ENCODE data around the gene MBD1.
"Not testable (repeated sequence)": the region's sequence is repeated elsewhere in the genome, so short reads cannot be mapped to it uniquely, and the experiment has no call there.

The MBD1 gene, protein sequence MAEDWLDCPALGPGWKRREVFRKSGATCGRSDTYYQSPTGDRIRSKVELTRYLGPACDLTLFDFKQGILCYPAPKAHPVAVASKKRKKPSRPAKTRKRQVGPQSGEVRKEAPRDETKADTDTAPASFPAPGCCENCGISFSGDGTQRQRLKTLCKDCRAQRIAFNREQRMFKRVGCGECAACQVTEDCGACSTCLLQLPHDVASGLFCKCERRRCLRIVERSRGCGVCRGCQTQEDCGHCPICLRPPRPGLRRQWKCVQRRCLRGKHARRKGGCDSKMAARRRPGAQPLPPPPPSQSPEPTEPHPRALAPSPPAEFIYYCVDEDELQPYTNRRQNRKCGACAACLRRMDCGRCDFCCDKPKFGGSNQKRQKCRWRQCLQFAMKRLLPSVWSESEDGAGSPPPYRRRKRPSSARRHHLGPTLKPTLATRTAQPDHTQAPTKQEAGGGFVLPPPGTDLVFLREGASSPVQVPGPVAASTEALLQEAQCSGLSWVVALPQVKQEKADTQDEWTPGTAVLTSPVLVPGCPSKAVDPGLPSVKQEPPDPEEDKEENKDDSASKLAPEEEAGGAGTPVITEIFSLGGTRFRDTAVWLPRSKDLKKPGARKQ

DNA sequence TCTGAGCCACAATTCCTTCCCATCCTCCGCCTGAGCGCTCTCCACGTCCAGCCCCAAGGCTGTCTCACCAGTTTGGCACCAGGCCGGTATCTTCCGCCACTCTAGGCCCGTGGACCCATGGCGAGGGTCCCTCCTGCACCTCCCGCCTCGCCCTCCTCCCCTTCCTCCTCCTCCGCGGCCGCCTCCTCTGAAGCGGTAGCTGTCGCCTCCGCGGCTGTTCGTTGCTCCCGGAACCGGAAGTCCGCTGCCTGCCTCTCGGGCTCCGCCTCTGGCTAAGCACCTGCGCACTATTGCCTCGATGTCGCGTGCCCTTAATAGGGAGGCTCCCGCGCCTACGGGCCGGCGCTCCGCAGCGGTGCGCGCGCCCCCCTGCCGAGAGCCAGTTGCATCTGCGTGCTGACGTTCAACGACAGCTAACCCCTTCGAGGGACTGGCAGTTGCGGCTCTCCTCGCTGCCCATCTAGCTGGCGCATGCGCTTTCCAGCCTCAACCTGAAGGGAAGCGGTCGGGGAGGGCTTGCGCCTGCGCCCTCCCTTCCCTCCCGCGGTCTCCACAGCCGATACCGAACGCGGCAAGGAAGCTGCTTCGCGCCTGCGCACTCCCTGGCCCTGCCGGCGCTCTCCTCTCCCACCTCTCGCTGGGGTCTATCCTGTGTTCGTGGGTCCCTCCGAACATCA lies at the start of gene MBD1:
MBD1 (minus strand) TSS at position 229 of the 677 bp plus-strand sequence. CDS start 1,531 bp downstream, outside the sequence.
- peak; percentile 96 to 97 for DNase-seq
- no peaks in the 10 kb centered on the region for H3K27me3 Mint-ChIP-seq
- H3K27ac Mint-ChIP-seq, result peak within 1 kb of the TSS; percentile 94 to 98
- H3K9me3 Mint-ChIP-seq, result no peaks in the 10 kb centered on the region
- H3K4me1 Mint-ChIP-seq, result peaks cover 59% of the 10 kb centered on the region
- peak within 1 kb of the TSS; percentile 94 to 99 for H3K4me3 Mint-ChIP-seq
- peak; percentile 94 for ATAC-seq

DNA sequence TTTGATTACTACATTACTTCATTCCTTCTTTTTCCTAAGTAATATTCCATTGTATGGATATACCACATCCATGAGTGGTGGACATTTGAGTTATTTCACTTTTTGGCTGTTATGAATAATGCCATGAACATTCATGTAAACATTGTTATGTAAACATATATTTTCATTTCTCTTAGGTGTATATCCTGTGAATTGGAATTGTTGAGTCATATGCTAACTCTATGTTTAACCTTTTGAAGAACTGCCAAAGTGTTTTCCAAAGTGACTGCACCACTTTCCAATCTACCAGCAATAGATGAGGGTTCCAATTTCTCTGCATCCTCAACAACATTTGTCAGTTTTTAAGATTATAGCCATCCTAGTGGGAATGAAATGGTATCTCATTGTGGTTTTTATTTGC lies 48.9 kb upstream of the MBD1 start:
- Mint-ChIP-seq H3K27ac (no peak overlapping the region), H3K4me3 (no peak overlapping the region), H3K9me3 (no peaks in the 10 kb centered on the region), H3K27me3 (peaks cover 10% of the 10 kb centered on the region), H3K4me1 (no peaks in the 10 kb centered on the region)
- ATAC-seq (no peak), DNase-seq (no peak)

DNA sequence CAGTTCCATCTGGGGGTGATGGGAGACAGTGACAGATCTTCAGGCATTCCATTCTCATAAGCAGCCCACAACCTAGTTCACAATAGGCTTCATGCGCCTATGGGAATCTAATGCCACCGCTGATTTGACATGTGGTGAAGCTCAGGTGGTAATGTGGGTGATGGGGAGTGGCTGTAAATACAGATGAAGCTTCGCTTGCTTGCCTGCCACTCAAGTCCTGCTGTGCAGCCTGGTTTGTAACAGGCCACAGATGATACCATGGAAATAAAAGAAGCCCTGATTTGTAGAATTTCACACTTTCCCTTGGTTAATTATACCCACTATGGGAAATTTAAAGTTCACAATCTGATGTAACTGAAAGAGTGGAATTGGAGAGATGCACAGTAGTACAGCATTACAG lies 46.7 kb upstream of the MBD1 start:
- H3K9me3 Mint-ChIP-seq, result no peaks in the 10 kb centered on the region
- DNase-seq, result no peak
- no peak overlapping the region for H3K4me3 Mint-ChIP-seq
- ATAC-seq, result no peak
- no peaks in the 10 kb centered on the region for H3K4me1 Mint-ChIP-seq
- peaks cover 10% of the 10 kb centered on the region for H3K27me3 Mint-ChIP-seq
- no peak overlapping the region for H3K27ac Mint-ChIP-seq

DNA sequence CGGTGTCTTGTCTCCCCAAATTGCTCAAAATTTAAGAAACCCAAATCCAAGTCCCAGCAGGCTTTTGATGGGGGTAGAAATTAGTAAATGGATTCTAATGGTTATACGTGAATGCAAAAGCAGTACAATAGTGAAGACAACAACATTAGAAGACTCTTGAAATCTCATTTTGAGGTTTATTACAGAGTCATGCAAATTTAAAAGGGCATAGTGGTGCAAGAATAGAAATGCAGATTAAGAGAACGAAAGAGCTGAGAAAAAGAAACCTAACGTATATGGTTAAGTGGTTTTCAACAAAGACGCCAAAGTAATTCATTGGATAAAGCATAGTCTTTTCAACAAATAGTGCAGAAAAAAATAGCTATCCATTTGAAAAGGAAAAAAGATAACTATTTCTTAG lies 39.4 kb upstream of the MBD1 start:
- H3K27me3 Mint-ChIP-seq, result peaks cover 1% of the 10 kb centered on the region
- peak overlapping the region; percentile 57 to 74 for H3K4me3 Mint-ChIP-seq
- ATAC-seq (peak; percentile 64), DNase-seq (no peak)
- H3K27ac Mint-ChIP-seq, result peak overlapping the region; percentile 37 to 63
- no peaks in the 10 kb centered on the region for H3K9me3 Mint-ChIP-seq
- H3K4me1 Mint-ChIP-seq, result peaks cover 16% of the 10 kb centered on the region

DNA sequence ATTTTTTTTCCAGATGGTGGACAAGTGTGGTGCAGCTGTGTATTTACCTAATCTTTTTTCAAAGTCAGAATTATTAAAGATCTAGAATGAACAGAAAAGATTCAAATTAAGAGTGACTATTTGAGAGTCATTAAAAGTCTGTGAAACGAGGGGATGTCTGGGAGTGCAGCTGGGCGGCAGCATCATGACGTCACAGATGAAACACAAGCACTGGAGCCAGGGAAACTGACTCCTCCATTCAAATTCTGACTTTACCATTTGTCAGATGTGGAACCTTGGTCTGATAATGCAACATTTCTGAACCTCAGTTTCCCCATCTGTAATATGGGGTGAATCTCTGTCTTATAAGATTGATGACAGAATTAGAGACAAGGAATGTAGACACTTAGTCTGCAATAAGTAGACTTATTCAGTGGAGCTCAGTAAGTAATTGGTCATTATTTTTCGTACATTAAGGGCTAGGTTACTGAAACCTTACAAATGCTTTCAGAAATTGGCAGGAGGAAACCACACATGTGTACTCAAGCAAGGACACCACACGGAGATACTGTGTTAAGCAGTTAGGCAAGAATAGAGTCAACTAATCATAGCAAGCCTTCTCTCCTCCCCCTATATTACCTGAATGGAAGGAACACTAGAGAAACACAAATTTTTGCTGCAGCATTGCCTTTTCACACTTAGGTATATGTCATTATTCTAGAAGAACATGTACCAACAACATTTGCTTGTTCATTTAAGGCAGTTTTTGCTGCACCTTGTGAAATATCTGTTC lies 34.0 kb upstream of the MBD1 start:
- H3K9me3 Mint-ChIP-seq, result no peaks in the 10 kb centered on the region
- peaks cover 5% of the 10 kb centered on the region for H3K4me1 Mint-ChIP-seq
- ATAC-seq, result no peak
- no peak overlapping the region for H3K27ac Mint-ChIP-seq
- no peaks in the 10 kb centered on the region for H3K27me3 Mint-ChIP-seq
- no peak for DNase-seq
- H3K4me3 Mint-ChIP-seq, result no peak overlapping the region

DNA sequence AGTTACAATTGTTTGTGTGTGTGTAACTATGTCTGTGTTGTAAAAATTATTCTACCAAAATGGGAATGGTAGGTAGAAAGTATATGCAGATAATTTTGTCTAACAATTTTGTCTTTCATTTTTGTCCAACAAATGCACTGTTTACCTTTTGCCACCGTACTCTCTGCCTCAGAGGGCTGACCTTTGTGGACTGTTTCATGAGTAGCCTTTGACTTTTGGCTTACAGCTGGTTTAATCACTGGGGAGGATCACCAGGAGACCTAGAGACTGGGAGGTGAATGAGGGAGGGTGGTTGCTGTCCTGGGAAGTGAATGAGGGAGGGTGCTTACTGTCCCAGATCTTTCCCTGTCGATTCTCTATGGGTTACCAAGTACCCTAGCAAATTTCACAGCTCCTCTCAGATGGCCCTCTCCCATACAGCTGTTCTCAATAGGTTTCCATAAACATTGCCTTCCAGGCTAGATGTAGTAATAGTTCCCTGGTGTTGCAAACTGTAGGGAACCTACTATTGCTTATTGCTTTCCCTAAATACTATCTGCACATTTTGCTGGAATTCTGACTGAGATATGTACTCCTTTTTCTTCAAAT lies 32.6 kb upstream of the MBD1 start:
- Mint-ChIP-seq H3K27me3 (no peaks in the 10 kb centered on the region), H3K9me3 (no peaks in the 10 kb centered on the region), H3K4me1 (no peaks in the 10 kb centered on the region), H3K4me3 (no peak overlapping the region), H3K27ac (no peak overlapping the region)
- DNase-seq (no peak), ATAC-seq (no peak)

DNA sequence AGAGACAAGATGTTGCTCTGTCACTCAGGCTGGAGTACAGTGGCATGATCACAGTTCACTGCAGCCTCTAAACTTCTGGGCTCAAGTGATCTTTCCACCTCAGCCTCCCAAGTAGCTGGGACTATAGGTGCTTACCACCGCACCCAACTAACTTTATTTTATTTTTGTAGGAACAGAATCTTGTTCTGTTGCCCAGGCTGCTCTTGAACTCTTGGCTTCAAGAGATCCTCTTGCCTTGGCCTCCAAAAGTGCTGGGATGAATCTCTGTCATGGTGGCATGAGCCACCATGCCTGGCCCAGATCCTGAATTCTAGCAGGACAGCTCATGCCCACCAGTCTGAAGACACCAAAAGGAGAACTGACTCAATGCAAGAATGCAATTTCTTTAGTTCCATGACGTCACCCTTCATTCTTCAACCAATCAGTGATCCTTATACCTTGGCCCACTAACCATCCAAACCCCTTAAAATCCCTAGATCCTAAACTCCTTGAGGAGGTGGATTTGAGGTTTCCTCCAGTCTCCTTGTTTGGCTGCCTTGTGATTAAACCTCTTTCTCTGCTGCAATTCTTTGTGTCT lies 31.8 kb upstream of the MBD1 start:
- Mint-ChIP-seq H3K4me1 (peaks cover 7% of the 10 kb centered on the region), H3K9me3 (no peaks in the 10 kb centered on the region), H3K4me3 (no peak overlapping the region), H3K27ac (no peak overlapping the region), H3K27me3 (no peaks in the 10 kb centered on the region)
- no peak for ATAC-seq
- no peak for DNase-seq

DNA sequence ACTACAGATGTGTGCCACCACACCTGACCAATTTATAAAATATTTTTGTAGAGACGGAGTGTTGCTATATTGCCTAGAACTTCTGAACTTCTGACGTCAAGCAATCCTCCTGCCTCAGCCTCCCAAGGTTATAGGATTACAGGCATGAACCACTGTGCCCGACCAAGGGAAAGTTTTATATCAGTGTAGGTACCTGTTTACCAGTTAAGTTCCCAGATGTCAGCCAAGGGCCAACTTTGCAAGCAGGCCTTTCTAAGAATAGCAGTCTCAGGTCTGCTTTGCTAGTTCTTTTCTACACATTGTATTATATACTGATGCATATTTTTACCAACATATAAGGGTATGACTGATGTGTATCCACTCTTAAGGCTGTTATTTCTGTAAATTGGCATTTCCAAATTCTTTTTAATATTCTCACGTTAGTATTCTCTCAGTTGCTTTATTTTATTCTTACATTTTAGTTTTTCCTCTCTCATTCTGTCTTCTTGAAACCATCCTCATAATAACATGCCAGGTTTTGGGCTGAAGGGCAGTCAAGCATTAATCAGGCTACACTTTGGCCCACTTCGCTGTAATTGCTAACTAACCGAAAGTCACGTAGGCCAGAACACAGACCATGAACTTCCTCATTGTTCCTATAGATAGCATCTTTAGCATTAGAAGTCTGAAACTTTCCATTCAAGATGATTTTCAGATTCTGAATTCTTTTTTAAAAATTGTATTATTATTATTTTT lies 31.1 kb upstream of the MBD1 start:
- Mint-ChIP-seq H3K4me3 (no peak overlapping the region), H3K4me1 (peaks cover 13% of the 10 kb centered on the region), H3K27me3 (no peaks in the 10 kb centered on the region), H3K27ac (peak overlapping the region in 1 of 2 donors; percentile 9), H3K9me3 (no peaks in the 10 kb centered on the region)
- no peak for ATAC-seq
- DNase-seq, result no peak

DNA sequence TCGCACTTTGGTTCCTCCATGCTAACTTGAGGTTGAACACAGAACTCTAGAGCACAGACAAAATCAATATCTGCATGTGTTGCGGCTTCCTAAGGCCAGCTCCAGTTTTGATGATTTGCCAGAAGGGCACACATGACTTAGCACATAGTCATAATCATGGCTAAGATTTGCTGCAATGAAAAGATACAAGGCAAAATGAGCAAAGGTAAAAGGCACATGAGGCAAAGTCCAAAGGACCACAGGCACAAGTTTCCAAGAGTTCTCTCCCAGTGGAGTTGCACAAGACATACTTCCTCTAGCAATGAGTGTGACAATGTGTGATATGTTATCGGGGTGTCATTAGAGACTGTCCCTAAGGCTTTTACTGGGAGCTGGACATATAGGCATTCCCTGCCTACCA lies 30.3 kb upstream of the MBD1 start:
- H3K9me3 Mint-ChIP-seq, result no peaks in the 10 kb centered on the region
- DNase-seq (no peak), ATAC-seq (no peak)
- H3K4me1 Mint-ChIP-seq, result peaks cover 21% of the 10 kb centered on the region
- no peak overlapping the region for H3K4me3 Mint-ChIP-seq
- no peak overlapping the region for H3K27ac Mint-ChIP-seq
- no peaks in the 10 kb centered on the region for H3K27me3 Mint-ChIP-seq

DNA sequence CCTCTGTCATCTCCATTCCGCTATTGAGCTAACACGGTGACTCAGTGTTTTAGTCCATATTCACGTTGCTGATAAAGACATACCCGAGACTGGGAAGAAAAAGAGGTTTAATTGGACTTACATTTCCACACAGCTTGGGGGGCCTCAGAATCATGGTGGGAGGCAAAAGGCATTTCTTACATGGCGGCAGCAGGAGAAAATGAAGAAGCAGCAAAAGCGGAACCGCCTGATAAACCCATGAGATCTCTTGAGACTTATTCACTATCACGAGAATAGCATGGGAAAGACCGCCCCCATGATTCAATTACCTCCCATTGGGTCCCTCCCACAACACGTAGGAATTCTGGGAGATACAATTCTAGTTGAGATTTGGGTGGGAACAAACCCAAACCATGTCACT lies 28.8 kb upstream of the MBD1 start:
- H3K27me3 Mint-ChIP-seq, result no peaks in the 10 kb centered on the region
- DNase-seq (no peak), ATAC-seq (no peak)
- H3K27ac Mint-ChIP-seq, result no peak overlapping the region
- H3K4me1 Mint-ChIP-seq, result peaks cover 21% of the 10 kb centered on the region
- no peaks in the 10 kb centered on the region for H3K9me3 Mint-ChIP-seq
- no peak overlapping the region for H3K4me3 Mint-ChIP-seq

DNA sequence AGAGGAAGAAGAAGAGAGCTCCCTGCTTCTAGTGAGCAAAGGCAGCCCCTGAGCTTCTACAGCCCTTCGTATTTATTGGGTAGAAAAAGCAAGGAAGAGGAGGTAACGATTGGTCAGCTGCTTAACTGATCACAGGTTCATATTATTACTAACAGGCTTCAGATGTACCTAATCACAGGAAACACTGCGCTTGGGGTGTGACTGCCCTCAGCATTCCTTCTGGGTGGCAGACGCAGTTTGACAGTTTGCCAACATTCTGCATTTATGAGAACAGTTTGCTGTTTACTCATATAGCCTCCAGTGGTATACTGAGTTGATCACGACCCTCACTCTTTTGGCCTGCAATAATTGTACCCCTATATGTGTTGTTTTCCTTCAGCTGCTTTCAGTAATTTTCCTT lies 27.5 kb upstream of the MBD1 start:
- not testable (repeated sequence) for ATAC-seq, H3K9me3 Mint-ChIP-seq, DNase-seq, H3K27me3 Mint-ChIP-seq, H3K4me3 Mint-ChIP-seq, H3K27ac Mint-ChIP-seq
- H3K4me1 Mint-ChIP-seq, result peaks cover 21% of the 10 kb centered on the region

DNA sequence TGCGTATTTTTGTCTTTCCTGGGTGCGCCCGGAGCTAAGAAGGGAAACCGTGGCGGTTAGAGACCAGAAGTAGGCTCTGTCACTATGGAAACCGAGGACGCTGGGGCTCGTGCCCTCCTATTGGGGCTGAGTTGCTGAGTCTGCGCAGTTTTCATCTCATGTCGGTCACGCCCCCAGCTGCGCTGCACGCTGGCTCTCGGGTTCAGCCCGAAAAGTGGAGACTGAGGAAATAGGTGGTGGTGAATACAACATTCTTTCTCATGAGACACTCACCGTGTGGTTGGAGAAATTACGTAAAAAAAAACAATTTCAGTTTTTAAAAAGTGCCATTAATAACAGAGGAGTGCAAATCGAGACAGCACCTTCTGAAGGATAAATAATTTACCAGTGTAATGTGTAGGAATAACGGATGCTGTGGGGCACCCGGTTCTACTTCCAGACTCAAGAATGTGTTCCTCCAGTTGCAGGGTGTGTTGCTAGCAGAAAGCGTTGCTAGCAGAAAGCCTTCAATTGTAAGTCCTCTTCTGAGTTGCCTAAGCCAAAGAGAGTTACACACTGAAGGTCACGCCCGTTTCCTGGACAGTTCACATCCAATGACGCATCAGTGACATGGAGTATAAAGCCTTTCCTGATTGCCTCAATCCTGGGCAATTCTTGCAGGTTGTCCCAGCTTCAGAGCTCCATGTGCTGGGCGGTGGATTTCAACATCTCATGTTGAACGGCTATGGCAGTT lies 26.6 kb upstream of the MBD1 start:
- peaks cover 21% of the 10 kb centered on the region for H3K4me1 Mint-ChIP-seq
- peak overlapping the region in 1 of 2 donors; percentile 82 for H3K27ac Mint-ChIP-seq
- peak; percentile 79 to 89 for DNase-seq
- peak; percentile 100 for ATAC-seq
- peak overlapping the region; percentile 88 to 92 for H3K4me3 Mint-ChIP-seq
- peaks cover 11% of the 10 kb centered on the region for H3K27me3 Mint-ChIP-seq
- no peaks in the 10 kb centered on the region for H3K9me3 Mint-ChIP-seq

DNA sequence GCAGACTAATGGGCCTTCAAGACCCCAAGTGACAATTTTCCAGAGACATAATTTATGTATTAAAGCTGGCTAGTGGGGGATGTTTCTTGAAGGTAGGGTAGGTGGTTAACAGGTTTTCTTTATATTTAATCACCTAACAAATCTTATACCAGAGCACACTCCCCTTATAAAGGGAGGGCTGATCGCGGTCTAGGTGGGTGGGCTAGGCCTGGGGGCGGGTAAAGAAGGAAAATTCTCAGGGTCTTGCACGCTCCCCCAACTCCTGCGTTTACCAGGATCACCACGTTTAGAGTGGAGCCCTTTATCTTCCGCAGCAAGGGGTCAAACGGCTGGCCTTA lies 26.0 kb upstream of the MBD1 start:
- Mint-ChIP-seq H3K4me3 (peak overlapping the region; percentile 88 to 92), H3K4me1 (peaks cover 21% of the 10 kb centered on the region), H3K27me3 (peaks cover 11% of the 10 kb centered on the region), H3K27ac (peak overlapping the region in 1 of 2 donors; percentile 82), H3K9me3 (no peaks in the 10 kb centered on the region)
- DNase-seq (no peak), ATAC-seq (peak; percentile 40)

DNA sequence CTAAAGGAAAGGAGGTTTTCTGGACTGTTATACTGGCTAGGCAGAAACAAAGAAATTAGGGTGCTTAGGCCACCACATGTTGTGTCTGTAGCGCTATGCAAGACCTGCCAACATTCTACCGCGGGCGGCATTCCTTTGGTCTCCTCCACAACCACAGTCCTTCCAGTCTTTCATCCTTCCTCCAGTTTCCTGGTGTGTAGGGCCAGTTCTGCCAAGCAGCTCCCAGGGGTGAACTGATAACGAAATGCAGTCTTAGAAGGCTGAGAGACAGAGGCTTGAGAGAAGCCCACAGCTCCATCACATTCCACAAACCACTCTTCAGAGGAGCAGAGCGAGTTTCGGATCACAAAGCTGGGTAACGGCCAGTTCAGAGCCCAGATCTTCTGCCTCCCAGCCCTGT lies 25.6 kb upstream of the MBD1 start:
- Mint-ChIP-seq H3K9me3 (no peaks in the 10 kb centered on the region), H3K4me3 (peak overlapping the region; percentile 88 to 92), H3K27ac (no peak overlapping the region), H3K27me3 (peaks cover 11% of the 10 kb centered on the region), H3K4me1 (peaks cover 21% of the 10 kb centered on the region)
- no peak for DNase-seq
- ATAC-seq, result no peak
